IMR-90 (cell line): Measurements from ENCODE around the gene GNG2. TPM values are rescaled to one million over a fixed set of nuclear protein-coding genes. Genes with fewer than 3 reads are reported as not detected.

Experiments
- ATAC-seq: fragments of 200-7000 bp; cut with Tn5 transposase; 2 replicates; pipeline ENCODE4 v1.9.1; 2020; ENCODE audit warnings: low read depth, mild to moderate bottlenecking, moderate library complexity
- BruUV-seq: library from RNA; stranded (reverse); fragments of 400-500 nt; replicated peaks from 2 replicates; lab custom pipeline; 2021; lab: Mats Ljungman, UMichigan
- CTCF ChIA-PET: fragments of 300-600 bp; formaldehyde crosslinking; extraction: SDS; loops from one replicate; lab custom pipeline; 2021; ENCODE audit warnings: antibody characterized with exemption; lab: Yijun Ruan, JAX
- POLR2A ChIA-PET: fragments of 300-600 bp; sonication (Branson Sonifier 250); formaldehyde crosslinking; loops from one replicate; lab custom pipeline; 2022; ENCODE audit warnings: antibody characterized with exemption; ENCODE audit not compliant: unreplicated experiment; lab: Charles Lee
- DNase-seq: peaks from one replicate; pipeline ENCODE4 v3.0.0; 2013
- H2AFZ ChIP-seq: replicated peaks from 2 replicates; pipeline ENCODE3; 2013; ENCODE audit warnings: low read length, mild to moderate bottlenecking; ENCODE audit not compliant: poor library complexity
- H2AK5ac ChIP-seq: 2 replicates; pipeline ENCODE4 v1.6.1; 2013; ENCODE audit warnings: low read depth, low read length, inconsistent platforms
- H2AK9ac ChIP-seq: replicated peaks from 2 replicates; pipeline ENCODE3; 2013; ENCODE audit warnings: mild to moderate bottlenecking, low read depth, low read length, moderate library complexity; ENCODE audit not compliant: poor library complexity
- H2BK120ac ChIP-seq: 2 replicates; pipeline ENCODE4 v1.6.1; 2013; ENCODE audit warnings: low read depth, low read length, inconsistent platforms
- H2BK15ac ChIP-seq: 3 replicates; pipeline ENCODE4 v1.6.1; 2013; ENCODE audit warnings: low read depth, low read length, inconsistent platforms
- H2BK20ac ChIP-seq: 2 replicates; pipeline ENCODE4 v1.6.1; 2013; ENCODE audit warnings: low read depth, mild to moderate bottlenecking, inconsistent platforms, low read length, moderate library complexity
- H2BK5ac ChIP-seq: 2 replicates; pipeline ENCODE4 v1.6.1; 2013; ENCODE audit warnings: mild to moderate bottlenecking, low read depth, low read length, inconsistent platforms; ENCODE audit not compliant: poor library complexity, severe bottlenecking
- H3K14ac ChIP-seq: replicated peaks from 2 replicates; pipeline ENCODE4 v1.6.1; 2013; ENCODE audit warnings: low read depth, low read length, inconsistent platforms
- H3K18ac ChIP-seq: 2 replicates; pipeline ENCODE4 v1.6.1; 2013; ENCODE audit warnings: low read depth, low read length, control low read depth
- H3K23ac ChIP-seq: 2 replicates; pipeline ENCODE4 v1.6.1; 2013; ENCODE audit warnings: low read depth, low read length, inconsistent platforms
- H3K27ac ChIP-seq: 2 replicates; pipeline ENCODE4 v1.5.1; 2013; ENCODE audit warnings: mild to moderate bottlenecking, control low read depth, low read length; ENCODE audit not compliant: insufficient read depth
- H3K27me3 ChIP-seq: 2 replicates; pipeline ENCODE4 v1.6.1; 2013; ENCODE audit warnings: low read length; ENCODE audit not compliant: control insufficient read depth, insufficient read depth
- H3K36me3 ChIP-seq: 2 replicates; pipeline ENCODE4 v1.6.1; 2013; ENCODE audit warnings: low read length, mixed read lengths; ENCODE audit not compliant: control insufficient read depth, insufficient read depth
- H3K4ac ChIP-seq: 2 replicates; pipeline ENCODE4 v1.6.1; 2013; ENCODE audit warnings: low read depth, low read length, inconsistent platforms
- H3K4me1 ChIP-seq: 2 replicates; pipeline ENCODE4 v1.6.1; 2013; ENCODE audit warnings: low read length, mixed read lengths; ENCODE audit not compliant: control insufficient read depth, insufficient read depth
- H3K4me2 ChIP-seq: 2 replicates; pipeline ENCODE4 v1.6.1; 2013; ENCODE audit warnings: low read depth, mild to moderate bottlenecking, control low read depth, low read length, moderate library complexity
- H3K4me3 ChIP-seq: 2 replicates; pipeline ENCODE4 v1.5.1; 2013; ENCODE audit warnings: low read depth, mild to moderate bottlenecking, control low read depth, low read length, moderate library complexity; ENCODE audit not compliant: insufficient read depth
- H3K56ac ChIP-seq: 2 replicates; pipeline ENCODE4 v1.6.1; 2013; ENCODE audit warnings: low read length, inconsistent platforms; ENCODE audit not compliant: insufficient read depth; ENCODE audit errors: extremely low read depth
- H3K79me1 ChIP-seq, 2 experiments: 2 replicates each; pipeline ENCODE4 v1.6.1; 2013; ENCODE audit warnings: low read length in 2 of 2, inconsistent platforms in 1 of 2, low read depth in 1 of 2
- H3K9ac ChIP-seq: 2 replicates; pipeline ENCODE4 v1.6.1; 2013; ENCODE audit warnings: low read depth, low read length, control low read depth
- H3K9me1 ChIP-seq: 2 replicates; pipeline ENCODE4 v1.6.1; 2013; ENCODE audit warnings: low read length, inconsistent platforms; ENCODE audit not compliant: insufficient read depth
- H3K9me3 ChIP-seq: 2 replicates; pipeline ENCODE4 v1.6.1; 2013; ENCODE audit warnings: low read length; ENCODE audit not compliant: control insufficient read depth, insufficient read depth
- H4K20me1 ChIP-seq: 2 replicates; pipeline ENCODE4 v1.6.1; 2013; ENCODE audit warnings: low read length, inconsistent platforms; ENCODE audit not compliant: insufficient read depth
- H4K5ac ChIP-seq: 2 replicates; pipeline ENCODE4 v1.6.1; 2013; ENCODE audit warnings: mild to moderate bottlenecking, low read depth, low read length, control low read depth
- H4K8ac ChIP-seq, 2 experiments: 2 replicates each; pipeline ENCODE4 v1.6.1; 2013; ENCODE audit warnings: low read depth in 2 of 2, low read length in 2 of 2, control low read depth in 1 of 2, inconsistent platforms in 1 of 2
- H4K91ac ChIP-seq: 2 replicates; pipeline ENCODE4 v1.6.1; 2013; ENCODE audit warnings: low read depth, low read length, inconsistent platforms; ENCODE audit not compliant: insufficient read depth
- BHLHE40 ChIP-seq: fragments of 150-350 bp; IDR thresholded peaks from 2 replicates; pipeline ENCODE4 v1.6.1; 2016; ENCODE audit warnings: mild to moderate bottlenecking, low read depth, low read length
- CEBPB ChIP-seq: IDR thresholded peaks from 2 replicates; pipeline ENCODE4 v1.6.1; 2012; ENCODE audit warnings: low read depth, low read length, improper control_type of control experiment
- CHD1 ChIP-seq: IDR thresholded peaks from 2 replicates; pipeline ENCODE4 v1.6.1; 2012; ENCODE audit warnings: low read depth, low read length, improper control_type of control experiment
- FOS ChIP-seq: fragments of 150-350 bp; IDR thresholded peaks from 2 replicates; pipeline ENCODE4 v1.6.1; 2016; ENCODE audit warnings: low read depth, low read length
- MAFK ChIP-seq: IDR thresholded peaks from 2 replicates; pipeline ENCODE4 v1.6.1; 2012; ENCODE audit warnings: low read depth, low read length, improper control_type of control experiment
- MAZ ChIP-seq: IDR thresholded peaks from 2 replicates; pipeline ENCODE4 v1.6.1; 2012; ENCODE audit warnings: low read depth, mild to moderate bottlenecking, low read length, improper control_type of control experiment, moderate library complexity, borderline replicate concordance
- MXI1 ChIP-seq: IDR thresholded peaks from 2 replicates; pipeline ENCODE4 v1.6.1; 2012; ENCODE audit warnings: low read depth, mild to moderate bottlenecking, low read length, moderate library complexity, borderline replicate concordance
- NFE2L2 ChIP-seq: fragments of 150-350 bp; IDR thresholded peaks from 2 replicates; pipeline ENCODE4 v1.6.1; 2016; ENCODE audit warnings: low read depth, mild to moderate bottlenecking, low read length
- POLR2A ChIP-seq: IDR thresholded peaks from 2 replicates; pipeline ENCODE4 v1.6.1; 2012; ENCODE audit warnings: mild to moderate bottlenecking, low read depth, low read length
- RAD21 ChIP-seq: IDR thresholded peaks from 2 replicates; pipeline ENCODE4 v1.6.1; 2012; ENCODE audit warnings: low read length, improper control_type of control experiment
- RCOR1 ChIP-seq: IDR thresholded peaks from 2 replicates; pipeline ENCODE4 v1.6.1; 2012; ENCODE audit warnings: mild to moderate bottlenecking, low read length, improper control_type of control experiment; ENCODE audit not compliant: insufficient replicate concordance
- RFX5 ChIP-seq: IDR thresholded peaks from 2 replicates; pipeline ENCODE4 v1.8.0; 2012; ENCODE audit warnings: low read depth, mild to moderate bottlenecking, low read length, moderate library complexity
- SMC3 ChIP-seq: fragments of 150-350 bp; IDR thresholded peaks from 2 replicates; pipeline ENCODE4 v1.6.1; 2016; ENCODE audit warnings: low read depth, mild to moderate bottlenecking, antibody characterized with exemption, low read length, moderate library complexity
- WGBS, 2 experiments: methylation state at CpG; one replicate each; pipeline versions ENCODE4 v1.1.5 to v1.1.7; 2013; ENCODE audit warnings: missing lambda C conversion rate in 2 of 2; ENCODE audit not compliant: insufficient read length in 1 of 2; ENCODE audit errors: extremely low coverage in 2 of 2; 5-methylcytosine and 5-hydroxymethylcytosine counted together
- dilution Hi-C: fragments of 300-500 bp; cut with HindIII; formaldehyde crosslinking; loops from one replicate; pipeline ENCODE4 v1.14.3; 2018; ENCODE audit warnings: low sequenced_read_pairs; ENCODE audit not compliant: unreplicated experiment
- in situ Hi-C: fragments of 300-500 bp; cut with MboI; formaldehyde crosslinking; loops from 3 replicates; pipeline ENCODE4 v1.14.3; 2019; ENCODE audit warnings: low sequenced_read_pairs, inconsistent platforms, mixed read lengths
- intact Hi-C: fragments of 100-400 bp; cut with micrococcal nuclease; formaldehyde crosslinking; loops from 2 replicates; pipeline ENCODE4 v1.10.0; 2022
- polyA plus RNA-seq, 3 experiments: library from polyadenylated mRNA; depleted of rRNA; stranded (reverse); fragments of >200 nt; gene quantifications; 2 replicates each; pipeline ENCODE4 v1.2.3, GENCODE V29; 2012; ENCODE audit warnings: low replicate concordance in 1 of 3
- total RNA-seq: library from RNA; depleted of rRNA; stranded (reverse); fragments of >200 nt; gene quantifications from 2 replicates; pipeline ENCODE4 v1.2.3, GENCODE V29; 2012
- TF ChIP-seq, protein P1 (sequence below): fragments of 150-350 bp; IDR thresholded peaks from 2 replicates; pipeline ENCODE4 v1.6.1; 2017; ENCODE audit warnings: mild to moderate bottlenecking, antibody characterized with exemption, low read length, low read depth
- TF ChIP-seq, protein P2 (sequence below): conservative IDR thresholded peaks from 2 replicates; pipeline ENCODE4 v1.5.1; 2012; ENCODE audit warnings: mild to moderate bottlenecking, low read depth, low read length, improper control_type of control experiment
- TF ChIP-seq, protein P3 (sequence below): fragments of 150-350 bp; IDR thresholded peaks from 2 replicates; pipeline ENCODE4 v1.6.1; 2016; ENCODE audit warnings: low read depth, mild to moderate bottlenecking, low read length, moderate library complexity, borderline replicate concordance

Gene GNG2
- total and polyA plus RNA-seq, 2 of the 4 experiments (the other 2 are of a cell fraction), result 13.1 to 14.6 TPM

DNA sequence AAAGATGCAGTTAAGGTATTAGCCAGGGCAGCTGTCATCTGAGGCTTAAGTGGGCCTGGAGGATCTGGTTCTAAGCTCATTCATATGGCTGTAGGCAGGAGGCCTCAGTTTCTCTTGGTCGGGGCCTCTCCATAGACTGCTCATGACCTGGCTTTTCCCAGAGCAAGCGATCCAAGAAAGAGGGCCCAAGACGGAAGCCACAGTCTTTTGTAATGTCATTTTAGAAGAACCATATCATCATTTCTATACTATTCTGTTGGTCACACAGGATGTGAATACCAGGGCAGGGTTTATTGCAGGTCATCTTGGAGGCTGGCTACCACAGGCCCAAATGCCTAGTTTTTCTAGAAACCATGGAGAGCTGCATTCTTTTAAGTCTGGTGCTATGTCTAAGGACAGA is 47.7 kb downstream of the GNG2 start:
- in situ Hi-C loops, result no loop called here
- Histone ChIP-seq H4K91ac (0 out of 2 replicates have a peak overlapping the region, but pooled peaks have one; percentile 32), H3K18ac (peak overlapping the region; percentile 67; the same call in 1 of the 2 replicates), H4K5ac (peak overlapping the region; percentile 2; the same call in 1 of the 2 replicates), H3K27ac (no peak overlapping the region), H3K23ac (0 out of 2 replicates have a peak overlapping the region, but pooled peaks have one; percentile 43), H3K27me3 (no peaks in the 10 kb centered on the region), H4K8ac (peak overlapping the region in 1 of 2 experiments; percentile 57; a peak in 1 of 4 replicates), H2BK120ac (no peak overlapping the region; the same call in 1 of the 2 replicates), H2BK15ac (no peak overlapping the region), H2AFZ (no peak overlapping the region), H3K9me1 (peaks cover 2% of the 10 kb centered on the region; the same call in 1 of the 2 replicates), H3K4me1 (peaks cover 6% of the 10 kb centered on the region), H4K20me1 (no peaks in the 10 kb centered on the region), H3K4me2 (no peak overlapping the region), H3K79me1 (peaks cover 9 to 35% of the 10 kb centered on the region in 2 experiments), H2BK5ac (no peak overlapping the region), H3K4me3 (no peak overlapping the region), H3K9ac (no peak overlapping the region), H3K4ac (no peak overlapping the region), H3K56ac (no peak overlapping the region), H2AK9ac (no peak overlapping the region), H2AK5ac (peak overlapping the region; percentile 82; the same call in 1 of the 2 replicates), H3K36me3 (peaks cover 3% of the 10 kb centered on the region), H3K14ac (peak overlapping the region; percentile 40; the same call in 1 of the 2 replicates), H3K9me3 (peaks cover 3% of the 10 kb centered on the region; the same call in 1 of the 2 replicates), H2BK20ac (peak overlapping the region; percentile 39; the same call in 1 of the 2 replicates)
- intact Hi-C loops, result no loop called here
- DNase-seq (peak; percentile 9), ATAC-seq (no peak)
- dilution Hi-C loops, result no loop called here
- BruUV-seq, result no TSS peak
- ChIA-PET CTCF (interaction anchor here (0.8 kb wide), 1 partner anchor 128 kb away, joined by 3 read pairs; no protein-coding TSS in a partner anchor), POLR2A (no interaction called here)
- TF ChIP-seq MAFK (no peak), RAD21 (no peak), RFX5 (no peak), RCOR1 (no peak), SMC3 (no peak), NFE2L2 (no peak), CEBPB (no peak), CHD1 (no peak), POLR2A (no peak), FOS (no peak), BHLHE40 (no peak), MAZ (no peak), MXI1 (no peak)
- TF ChIP-seq, protein P1, sequence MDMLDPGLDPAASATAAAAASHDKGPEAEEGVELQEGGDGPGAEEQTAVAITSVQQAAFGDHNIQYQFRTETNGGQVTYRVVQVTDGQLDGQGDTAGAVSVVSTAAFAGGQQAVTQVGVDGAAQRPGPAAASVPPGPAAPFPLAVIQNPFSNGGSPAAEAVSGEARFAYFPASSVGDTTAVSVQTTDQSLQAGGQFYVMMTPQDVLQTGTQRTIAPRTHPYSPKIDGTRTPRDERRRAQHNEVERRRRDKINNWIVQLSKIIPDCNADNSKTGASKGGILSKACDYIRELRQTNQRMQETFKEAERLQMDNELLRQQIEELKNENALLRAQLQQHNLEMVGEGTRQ, result no peak
- TF ChIP-seq, protein P2, sequence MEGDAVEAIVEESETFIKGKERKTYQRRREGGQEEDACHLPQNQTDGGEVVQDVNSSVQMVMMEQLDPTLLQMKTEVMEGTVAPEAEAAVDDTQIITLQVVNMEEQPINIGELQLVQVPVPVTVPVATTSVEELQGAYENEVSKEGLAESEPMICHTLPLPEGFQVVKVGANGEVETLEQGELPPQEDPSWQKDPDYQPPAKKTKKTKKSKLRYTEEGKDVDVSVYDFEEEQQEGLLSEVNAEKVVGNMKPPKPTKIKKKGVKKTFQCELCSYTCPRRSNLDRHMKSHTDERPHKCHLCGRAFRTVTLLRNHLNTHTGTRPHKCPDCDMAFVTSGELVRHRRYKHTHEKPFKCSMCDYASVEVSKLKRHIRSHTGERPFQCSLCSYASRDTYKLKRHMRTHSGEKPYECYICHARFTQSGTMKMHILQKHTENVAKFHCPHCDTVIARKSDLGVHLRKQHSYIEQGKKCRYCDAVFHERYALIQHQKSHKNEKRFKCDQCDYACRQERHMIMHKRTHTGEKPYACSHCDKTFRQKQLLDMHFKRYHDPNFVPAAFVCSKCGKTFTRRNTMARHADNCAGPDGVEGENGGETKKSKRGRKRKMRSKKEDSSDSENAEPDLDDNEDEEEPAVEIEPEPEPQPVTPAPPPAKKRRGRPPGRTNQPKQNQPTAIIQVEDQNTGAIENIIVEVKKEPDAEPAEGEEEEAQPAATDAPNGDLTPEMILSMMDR, result no peak
- TF ChIP-seq, protein P3, sequence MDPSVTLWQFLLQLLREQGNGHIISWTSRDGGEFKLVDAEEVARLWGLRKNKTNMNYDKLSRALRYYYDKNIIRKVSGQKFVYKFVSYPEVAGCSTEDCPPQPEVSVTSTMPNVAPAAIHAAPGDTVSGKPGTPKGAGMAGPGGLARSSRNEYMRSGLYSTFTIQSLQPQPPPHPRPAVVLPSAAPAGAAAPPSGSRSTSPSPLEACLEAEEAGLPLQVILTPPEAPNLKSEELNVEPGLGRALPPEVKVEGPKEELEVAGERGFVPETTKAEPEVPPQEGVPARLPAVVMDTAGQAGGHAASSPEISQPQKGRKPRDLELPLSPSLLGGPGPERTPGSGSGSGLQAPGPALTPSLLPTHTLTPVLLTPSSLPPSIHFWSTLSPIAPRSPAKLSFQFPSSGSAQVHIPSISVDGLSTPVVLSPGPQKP, result no peak
- no CpG with 5 or more reads among the region's 3 CpGs for WGBS, 2 experiments
